Measurements from ENCODE around the gene RSBN1L.

GRCh38 chr7:77766801-77767605, 70.7 kb downstream of the RSBN1L start:
- TF ChIP-seq CTCF (IDR thresholded peaks at IDR 0.05) (no peak), ZFP36 (IDR thresholded peaks at IDR 0.05; ENCODE audit: borderline replicate concordance, partially characterized antibody) (no peak), USF2 (IDR thresholded peaks at IDR 0.05) (no peak), EP300 (IDR thresholded peaks at IDR 0.05) (no peak), NFE2L2 (conservative IDR thresholded peaks at IDR 0.05; ENCODE audit: low read length) (no peak), TP53 (CRISPR knock-in tag; IDR thresholded peaks at IDR 0.05) (no peak), REST (IDR thresholded peaks at IDR 0.05) (no peak), GATA3 (IDR thresholded peaks at IDR 0.05; ENCODE audit: borderline replicate concordance) (no peak), MAFK (IDR thresholded peaks at IDR 0.05; ENCODE audit: partially characterized antibody) (no peak)
